ENCODE results near the gene CD1D.

Gene CD1D

GRCh38 chr1:158181577-158181922, 855 bp downstream of the CD1D start:
- TF ChIP-seq ZNF70 (CRISPR knock-in tag; IDR thresholded peaks at IDR 0.05) (no peak), CREB5 (CRISPR knock-in tag; IDR thresholded peaks at IDR 0.05; ENCODE audit: low read depth) (no peak), TSHZ2 (CRISPR knock-in tag; IDR thresholded peaks at IDR 0.05) (no peak)
- no peak for ATAC-seq

- ATAC-seq: no peak
- TF ChIP-seq ESRRG (CRISPR knock-in tag; IDR thresholded peaks at IDR 0.05): no peak
- no peak for TF ChIP-seq ZFP3 (CRISPR knock-in tag; IDR thresholded peaks at IDR 0.05)
- TF ChIP-seq ARNTL (CRISPR knock-in tag; IDR thresholded peaks at IDR 0.05; ENCODE audit: borderline replicate concordance, low read depth): no peak
- TF ChIP-seq TCF4 (CRISPR knock-in tag; IDR thresholded peaks at IDR 0.05; ENCODE audit: borderline replicate concordance): no peak
- TF ChIP-seq CSDC2 (CRISPR knock-in tag; IDR thresholded peaks at IDR 0.05): no peak
- TF ChIP-seq BACH2 (CRISPR knock-in tag; IDR thresholded peaks at IDR 0.05; ENCODE audit: borderline replicate concordance): no peak
- no peak for TF ChIP-seq RARB (CRISPR knock-in tag; IDR thresholded peaks at IDR 0.05)
- TF ChIP-seq ZNF565 (CRISPR knock-in tag; conservative IDR thresholded peaks at IDR 0.05; ENCODE audit: low read depth): no peak
- TF ChIP-seq ZFP30 (CRISPR knock-in tag; IDR thresholded peaks at IDR 0.05): no peak
- TF ChIP-seq SNAI2 (CRISPR knock-in tag; IDR thresholded peaks at IDR 0.05): no peak
Observed at GRCh38 chr1:158185770-158186169, 5.1 kb downstream of the CD1D start.

- no peak for TF ChIP-seq PPARA (CRISPR knock-in tag; IDR thresholded peaks at IDR 0.05; ENCODE audit: borderline replicate concordance)
- TF ChIP-seq ZNF70 (CRISPR knock-in tag; IDR thresholded peaks at IDR 0.05): no peak
- no peak for TF ChIP-seq CSRNP3 (CRISPR knock-in tag; IDR thresholded peaks at IDR 0.05)
- no peak for TF ChIP-seq ARNTL (CRISPR knock-in tag; IDR thresholded peaks at IDR 0.05; ENCODE audit: borderline replicate concordance, low read depth)
- ATAC-seq: no peak
Observed at GRCh38 chr1:158186180-158186579, 5.5 kb downstream of the CD1D start.

- no peak for ATAC-seq
- TF ChIP-seq TCF4 (CRISPR knock-in tag; IDR thresholded peaks at IDR 0.05; ENCODE audit: borderline replicate concordance): no peak
- TF ChIP-seq ZNF565 (CRISPR knock-in tag; conservative IDR thresholded peaks at IDR 0.05; ENCODE audit: low read depth): no peak
Observed at GRCh38 chr1:158188611-158189010, 7.9 kb downstream of the CD1D start.

- TF ChIP-seq GLIS3 (CRISPR knock-in tag; IDR thresholded peaks at IDR 0.05) (no peak), ISL1 (CRISPR knock-in tag; IDR thresholded peaks at IDR 0.05) (no peak), CREB5 (CRISPR knock-in tag; IDR thresholded peaks at IDR 0.05; ENCODE audit: low read depth) (no peak), SNAI2 (CRISPR knock-in tag; IDR thresholded peaks at IDR 0.05) (no peak), ESRRG (CRISPR knock-in tag; IDR thresholded peaks at IDR 0.05) (no peak), RARB (CRISPR knock-in tag; IDR thresholded peaks at IDR 0.05) (no peak), TSHZ2 (CRISPR knock-in tag; IDR thresholded peaks at IDR 0.05) (no peak), PATZ1 (CRISPR knock-in tag; IDR thresholded peaks at IDR 0.05; ENCODE audit: borderline replicate concordance) (no peak), CSDC2 (CRISPR knock-in tag; IDR thresholded peaks at IDR 0.05) (no peak), OSR1 (CRISPR knock-in tag; IDR thresholded peaks at IDR 0.05) (no peak), POU6F1 (CRISPR knock-in tag; IDR thresholded peaks at IDR 0.05; ENCODE audit: borderline replicate concordance, low read depth) (no peak)
- ATAC-seq: no peak
Observed at GRCh38 chr1:158189624-158190023, 8.9 kb downstream of the CD1D start.

Measured in SK-N-SH treated with all-trans-retinoic acid at 6 μM for 48 hours (cell line).